ENCODE data around the gene MRI1.

DNA sequence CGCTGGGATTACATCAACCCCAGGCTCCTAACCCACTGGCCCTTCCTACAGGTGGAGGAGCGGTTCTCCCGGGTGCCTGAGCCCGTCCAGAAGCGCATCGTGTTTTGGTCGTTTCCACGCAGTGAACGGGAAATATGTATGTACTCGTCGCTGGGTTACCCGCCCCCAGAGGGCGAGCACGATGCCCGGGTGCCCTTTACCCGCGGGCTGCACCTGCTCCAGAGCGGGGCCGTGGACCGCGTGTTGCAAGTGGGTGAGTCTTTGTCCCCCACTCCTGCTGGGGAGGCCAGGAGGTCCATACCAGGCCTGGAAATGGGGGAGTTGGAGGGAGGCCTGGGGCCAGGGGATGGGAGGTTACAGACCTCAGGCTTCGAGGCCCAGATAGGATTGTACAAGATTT is 35.3 kb downstream of the MRI1 start:
- no peak for TF ChIP-seq POLR2A (IDR thresholded peaks at IDR 0.05)
- TF ChIP-seq, protein P1, sequence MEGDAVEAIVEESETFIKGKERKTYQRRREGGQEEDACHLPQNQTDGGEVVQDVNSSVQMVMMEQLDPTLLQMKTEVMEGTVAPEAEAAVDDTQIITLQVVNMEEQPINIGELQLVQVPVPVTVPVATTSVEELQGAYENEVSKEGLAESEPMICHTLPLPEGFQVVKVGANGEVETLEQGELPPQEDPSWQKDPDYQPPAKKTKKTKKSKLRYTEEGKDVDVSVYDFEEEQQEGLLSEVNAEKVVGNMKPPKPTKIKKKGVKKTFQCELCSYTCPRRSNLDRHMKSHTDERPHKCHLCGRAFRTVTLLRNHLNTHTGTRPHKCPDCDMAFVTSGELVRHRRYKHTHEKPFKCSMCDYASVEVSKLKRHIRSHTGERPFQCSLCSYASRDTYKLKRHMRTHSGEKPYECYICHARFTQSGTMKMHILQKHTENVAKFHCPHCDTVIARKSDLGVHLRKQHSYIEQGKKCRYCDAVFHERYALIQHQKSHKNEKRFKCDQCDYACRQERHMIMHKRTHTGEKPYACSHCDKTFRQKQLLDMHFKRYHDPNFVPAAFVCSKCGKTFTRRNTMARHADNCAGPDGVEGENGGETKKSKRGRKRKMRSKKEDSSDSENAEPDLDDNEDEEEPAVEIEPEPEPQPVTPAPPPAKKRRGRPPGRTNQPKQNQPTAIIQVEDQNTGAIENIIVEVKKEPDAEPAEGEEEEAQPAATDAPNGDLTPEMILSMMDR (IDR thresholded peaks at IDR 0.05) = no peak

Data from right lobe of liver (tissue), 4 donors.